Left ventricle myocardium inferior (tissue), 1 donor: ENCODE measurements around the gene AKAP9. TPM values are rescaled to one million over a fixed set of nuclear protein-coding genes. Genes with fewer than 3 reads are reported as not detected.

ENCODE experiments used
- DNase-seq: peaks from one replicate; pipeline ENCODE4 v3.0.0-alpha.2; 2020
- H3K27ac ChIP-seq: fragments of 200-600 bp; replicated peaks from 2 replicates; pipeline ENCODE4 v1.8.0; 2021
- H3K27me3 ChIP-seq: fragments of 200-600 bp; 2 replicates; pipeline ENCODE4 v1.8.0; 2021; ENCODE audit warnings: low read depth
- H3K36me3 ChIP-seq: fragments of 200-600 bp; 2 replicates; pipeline ENCODE4 v1.8.0; 2021
- H3K4me1 ChIP-seq: fragments of 200-600 bp; 2 replicates; pipeline ENCODE4 v1.8.0; 2021
- H3K4me3 ChIP-seq: fragments of 200-600 bp; 2 replicates; pipeline ENCODE4 v1.8.0; 2021; ENCODE audit warnings: mild to moderate bottlenecking, moderate library complexity
- H3K9me3 ChIP-seq: fragments of 200-600 bp; replicated peaks from 2 replicates; pipeline ENCODE4 v1.8.0; 2021
- CTCF ChIP-seq: fragments of 200-600 bp; IDR thresholded peaks from 2 replicates; pipeline ENCODE4 v1.8.0; 2021; ENCODE audit warnings: antibody characterized with exemption, mild to moderate bottlenecking, borderline replicate concordance
- intact Hi-C: fragments of 100-400 bp; cut with micrococcal nuclease; formaldehyde crosslinking; loops from one replicate; pipeline ENCODE4 v1.11.0; 2022
- total RNA-seq: library from RNA; stranded (reverse); fragmentation: NEBNext Ultra II Directional; extraction: Animal tissue kit (Norgen Biotek cat#: 25700); gene quantifications from one replicate; pipeline ENCODE4 v1.2.1, GENCODE V29; 2021
- donor health status: DM: no; HTN: yes; CAD: no; lungs with severe emphysema.

AKAP9 gene
- total RNA-seq, 1 donor from 2014 or later: 49.4 TPM

- H3K9me3 ChIP-seq: no peaks in the 10 kb centered on the region
- TF ChIP-seq CTCF: no peak
- H3K4me3 ChIP-seq: peak overlapping the region; percentile 30
- H3K27me3 ChIP-seq: no peaks in the 10 kb centered on the region
- intact Hi-C loops: no loop called here
- peaks cover 18% of the 10 kb centered on the region for H3K36me3 ChIP-seq
- peaks cover 59% of the 10 kb centered on the region for H3K4me1 ChIP-seq
- no peak for DNase-seq
- H3K27ac ChIP-seq: peak overlapping the region; percentile 64
These were observed 118.2 kb downstream of the AKAP9 start for GRCh38 chr7:92058899-92059298.

GRCh38 chr7:92061154-92061553 lies 120.5 kb downstream of the AKAP9 start:
- Histone ChIP-seq H3K36me3 (peaks cover 39% of the 10 kb centered on the region), H3K4me1 (peaks cover 58% of the 10 kb centered on the region), H3K27ac (peak overlapping the region; percentile 50), H3K27me3 (no peaks in the 10 kb centered on the region), H3K9me3 (no peaks in the 10 kb centered on the region), H3K4me3 (no peak overlapping the region)
- DNase-seq: no peak
- TF ChIP-seq CTCF: no peak
- intact Hi-C loops: no loop called here

GRCh38 chr7:92064438-92065029 lies 123.9 kb downstream of the AKAP9 start:
- H3K36me3 ChIP-seq: peaks cover 65% of the 10 kb centered on the region
- no peaks in the 10 kb centered on the region for H3K9me3 ChIP-seq
- peaks cover 27% of the 10 kb centered on the region for H3K4me1 ChIP-seq
- no peak overlapping the region for H3K4me3 ChIP-seq
- no peak overlapping the region for H3K27ac ChIP-seq
- DNase-seq: no peak
- intact Hi-C loops: no loop called here
- TF ChIP-seq CTCF: no peak
- H3K27me3 ChIP-seq: no peaks in the 10 kb centered on the region

- H3K4me3 ChIP-seq: no peak overlapping the region
- no peak for TF ChIP-seq CTCF
- no peaks in the 10 kb centered on the region for H3K9me3 ChIP-seq
- H3K27me3 ChIP-seq: no peaks in the 10 kb centered on the region
- H3K4me1 ChIP-seq: peaks cover 5% of the 10 kb centered on the region
- intact Hi-C loops: no loop called here
- peak overlapping the region; percentile 48 for H3K27ac ChIP-seq
- H3K36me3 ChIP-seq: peaks cover 75% of the 10 kb centered on the region
- no peak for DNase-seq
These were observed 130.4 kb downstream of the AKAP9 start for GRCh38 chr7:92071032-92071431.

- Histone ChIP-seq H3K27ac (no peak overlapping the region), H3K27me3 (no peaks in the 10 kb centered on the region), H3K4me1 (peaks cover 5% of the 10 kb centered on the region), H3K9me3 (no peaks in the 10 kb centered on the region), H3K36me3 (peaks cover 73% of the 10 kb centered on the region), H3K4me3 (no peak overlapping the region)
- no peak for DNase-seq
- TF ChIP-seq CTCF: no peak
- intact Hi-C loops: no loop called here
These were observed 131.5 kb downstream of the AKAP9 start for GRCh38 chr7:92072121-92072520.
